ENCODE data around the gene THAP11.
"Not testable (repeated sequence)": the region's sequence is repeated elsewhere in the genome, so short reads cannot be mapped to it uniquely, and the experiment has no call there.

The THAP11 gene

DNA sequence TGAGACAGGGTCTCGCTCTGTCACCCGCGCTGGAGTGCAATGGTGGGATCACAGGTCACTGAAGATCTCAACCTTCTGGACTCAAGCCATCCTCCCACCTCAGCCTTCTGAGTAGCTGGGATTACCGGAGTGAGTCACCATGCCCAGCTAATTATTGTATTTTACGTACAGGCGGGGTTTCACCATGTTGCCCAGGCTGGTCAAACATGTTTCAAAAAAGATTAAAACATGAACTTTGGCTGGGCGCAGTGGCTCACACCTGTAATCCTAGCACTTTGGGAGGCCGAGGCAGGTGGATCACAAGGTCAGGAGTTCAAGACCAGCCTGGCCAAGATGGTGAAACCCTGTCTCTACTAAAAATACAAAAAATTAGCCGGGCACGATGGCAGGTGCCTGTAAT lies 4.9 kb upstream of the THAP11 start:
- not testable (repeated sequence) for DNase-seq

GRCh38 chr16:67837811-67838210 lies 4.3 kb upstream of the THAP11 start:
- no peak for DNase-seq

GRCh38 chr16:67841198-67841815 lies 813 bp upstream of the THAP11 start:
- DNase-seq = no peak

DNA sequence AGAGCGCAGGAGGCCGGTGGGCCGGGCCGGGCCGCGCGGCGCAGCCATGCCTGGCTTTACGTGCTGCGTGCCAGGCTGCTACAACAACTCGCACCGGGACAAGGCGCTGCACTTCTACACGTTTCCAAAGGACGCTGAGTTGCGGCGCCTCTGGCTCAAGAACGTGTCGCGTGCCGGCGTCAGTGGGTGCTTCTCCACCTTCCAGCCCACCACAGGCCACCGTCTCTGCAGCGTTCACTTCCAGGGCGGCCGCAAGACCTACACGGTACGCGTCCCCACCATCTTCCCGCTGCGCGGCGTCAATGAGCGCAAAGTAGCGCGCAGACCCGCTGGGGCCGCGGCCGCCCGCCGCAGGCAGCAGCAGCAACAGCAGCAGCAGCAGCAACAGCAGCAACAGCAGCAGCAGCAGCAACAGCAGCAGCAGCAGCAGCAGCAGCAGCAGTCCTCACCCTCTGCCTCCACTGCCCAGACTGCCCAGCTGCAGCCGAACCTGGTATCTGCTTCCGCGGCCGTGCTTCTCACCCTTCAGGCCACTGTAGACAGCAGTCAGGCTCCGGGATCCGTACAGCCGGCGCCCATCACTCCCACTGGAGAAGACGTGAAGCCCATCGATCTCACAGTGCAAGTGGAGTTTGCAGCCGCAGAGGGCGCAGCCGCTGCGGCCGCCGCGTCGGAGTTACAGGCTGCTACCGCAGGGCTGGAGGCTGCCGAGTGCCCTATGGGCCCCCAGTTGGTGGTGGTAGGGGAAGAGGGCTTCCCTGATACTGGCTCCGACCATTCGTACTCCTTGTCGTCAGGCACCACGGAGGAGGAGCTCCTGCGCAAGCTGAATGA lies 606 bp downstream of the THAP11 start:
- DNase-seq = peak; percentile 59 to 66

DNA sequence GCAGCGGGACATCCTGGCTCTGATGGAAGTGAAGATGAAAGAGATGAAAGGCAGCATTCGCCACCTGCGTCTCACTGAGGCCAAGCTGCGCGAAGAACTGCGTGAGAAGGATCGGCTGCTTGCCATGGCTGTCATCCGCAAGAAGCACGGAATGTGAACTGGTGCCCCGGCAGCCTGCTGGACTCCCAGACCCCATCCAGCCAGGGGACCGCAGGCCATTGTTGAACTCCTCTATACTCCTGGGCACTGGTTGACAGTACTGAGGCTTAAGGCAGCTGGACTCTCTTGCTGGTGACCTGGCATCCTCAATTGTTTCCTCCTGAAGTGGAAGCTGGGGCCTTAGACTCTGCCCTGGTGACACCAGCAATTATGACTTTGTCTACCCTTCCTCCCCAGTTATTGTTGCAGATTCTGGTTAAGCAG lies 1.2 kb downstream of the THAP11 start:
- DNase-seq = no peak

DNA sequence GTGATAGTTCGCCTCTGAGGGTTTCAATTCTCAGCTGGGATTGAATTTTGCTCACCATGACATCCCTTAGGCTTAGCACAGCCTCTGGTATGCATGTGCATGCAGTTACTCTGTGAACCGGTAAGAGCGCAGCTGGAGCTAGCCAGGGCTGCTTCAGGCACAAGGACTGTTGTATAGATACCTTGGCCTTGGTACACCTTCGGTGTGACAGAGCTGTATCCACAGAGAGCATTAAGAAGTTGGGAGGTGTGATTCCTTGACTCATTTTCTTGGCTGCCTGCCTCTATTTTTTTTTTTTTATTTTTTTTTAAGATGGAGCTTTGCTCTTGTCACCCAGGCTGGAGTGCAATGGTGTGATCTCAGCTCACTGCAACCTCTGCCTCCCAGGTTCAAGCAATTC lies 2.4 kb downstream of the THAP11 start:
- no peak for DNase-seq

GRCh38 chr16:67845291-67846062 lies 3.4 kb downstream of the THAP11 start:
- DNase-seq = no peak

DNA sequence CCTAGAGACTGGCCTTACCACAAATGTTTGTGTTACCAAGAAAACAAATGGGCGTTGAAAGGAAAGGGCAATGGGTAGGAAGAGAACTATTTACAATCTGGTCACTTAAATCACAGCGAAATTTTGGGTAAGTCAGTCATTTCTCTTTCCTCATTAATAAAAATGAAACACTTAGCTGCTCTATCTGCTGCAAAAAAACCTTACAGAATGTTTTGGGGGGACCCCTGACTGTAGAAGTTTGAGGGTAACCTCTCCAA lies 3.9 kb downstream of the THAP11 start:
- no peak for DNase-seq

DNA sequence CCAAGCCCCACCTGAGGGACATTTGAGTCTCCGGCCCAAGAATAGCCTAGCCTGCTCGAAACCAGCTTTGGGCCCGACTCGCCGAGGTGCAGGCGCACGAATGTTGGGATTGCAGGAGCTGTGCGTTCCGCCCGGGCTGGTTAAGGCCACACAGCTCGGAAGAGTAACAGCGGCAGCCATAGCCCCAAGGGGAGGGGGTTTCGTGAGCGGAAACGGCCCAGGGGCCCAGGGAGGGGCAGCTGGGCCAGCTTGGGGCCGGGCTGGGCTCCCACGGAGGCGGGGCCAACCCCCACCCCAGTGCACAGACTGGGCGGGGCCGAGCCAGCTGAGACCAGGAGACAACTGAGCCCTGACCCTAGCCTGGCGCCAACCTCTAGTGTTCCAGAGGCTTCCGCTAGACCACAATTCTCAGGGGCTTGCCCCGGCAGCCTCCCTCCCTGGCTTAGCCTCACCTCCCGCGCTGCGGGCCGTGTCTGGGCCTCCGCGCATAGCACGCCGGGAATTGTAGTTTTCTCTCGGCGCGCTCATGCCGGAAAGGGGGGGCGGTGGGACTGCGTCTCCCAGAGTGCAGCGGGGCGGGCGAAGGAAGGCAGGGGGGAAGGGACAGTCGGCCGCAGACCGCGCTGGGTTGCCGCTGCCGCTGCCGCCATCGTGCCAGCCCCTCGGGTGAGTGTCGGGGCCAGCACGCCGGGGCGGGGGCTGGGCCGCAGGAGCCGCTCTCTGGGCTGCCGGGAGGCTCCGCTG lies 4.4 kb downstream of the THAP11 start, which contains the start of gene NUTF2:
Gene NUTF2 (plus strand): TSS at position 614 of the 744 bp plus-strand sequence. CDS start 18,198 bp downstream, outside the sequence.
- DNase-seq = peak; percentile 94 to 96

- no peak for DNase-seq
Observed at GRCh38 chr16:67847064-67847861, 5.1 kb downstream of the THAP11 start, which contains the start of gene CENPT. Gene CENPT (minus strand): TSS chr16:67847693. CDS start chr16:67833859, 13,834 bp downstream.

GRCh38 chr16:67848118-67848517 lies 6.0 kb downstream of the THAP11 start:
- DNase-seq = no peak

- DNase-seq = no peak
Observed at GRCh38 chr16:67853670-67854069, 11.6 kb downstream of the THAP11 start.

DNA sequence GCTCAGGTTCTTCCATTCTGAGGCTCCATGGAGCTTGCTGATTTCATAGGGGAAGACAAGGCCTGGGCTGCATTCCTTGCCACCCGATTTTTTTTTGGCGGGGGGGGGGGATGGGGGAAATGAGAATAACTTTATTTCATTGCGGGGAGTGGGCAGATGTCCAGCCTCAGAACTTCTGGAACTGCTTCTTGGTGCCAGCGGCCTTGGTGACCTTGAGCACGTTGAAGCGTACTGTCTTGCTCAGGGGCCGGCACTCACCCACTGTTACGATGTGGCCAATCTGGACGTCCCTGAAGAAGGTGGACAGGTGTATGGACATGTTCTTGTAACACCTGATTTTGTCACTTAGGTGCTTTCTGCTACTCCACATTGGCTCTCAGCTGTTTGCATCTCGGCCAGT lies 13.7 kb downstream of the THAP11 start:
- DNase-seq = no peak

GRCh38 chr16:67856927-67857546 lies 14.9 kb downstream of the THAP11 start:
- no peak for DNase-seq

DNA sequence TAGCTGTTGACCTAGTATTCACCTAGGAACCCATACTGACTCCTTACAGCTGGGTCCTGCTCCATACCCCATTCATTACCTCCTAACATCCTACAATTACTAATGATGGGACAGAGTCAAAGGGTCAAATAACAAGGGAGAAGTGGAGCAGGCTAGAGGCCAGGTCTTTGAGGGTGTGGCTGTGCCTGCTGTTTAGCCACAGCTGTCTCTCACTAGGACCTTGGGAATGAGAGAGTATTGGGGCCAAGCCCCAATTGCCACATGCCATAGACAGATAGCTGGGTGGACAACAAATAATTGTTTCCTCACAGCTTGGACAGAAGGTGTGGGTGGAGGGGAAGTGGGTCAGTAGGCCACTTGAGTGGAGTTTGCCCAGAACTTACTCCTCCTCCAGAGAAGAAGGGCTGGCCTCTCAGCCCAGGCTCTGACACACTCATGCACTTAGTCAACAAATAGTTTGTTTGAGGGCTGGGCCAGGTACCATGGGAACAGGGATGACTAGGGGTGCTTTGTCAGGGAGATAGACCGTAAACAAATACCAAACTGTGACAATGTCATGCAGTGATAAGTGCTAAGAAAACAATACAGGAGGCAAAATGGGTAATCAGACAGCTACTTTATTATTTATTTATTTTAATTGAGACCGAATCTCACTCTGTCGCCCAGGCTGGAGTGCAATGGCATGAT lies 15.6 kb downstream of the THAP11 start:
- DNase-seq = peak; percentile 42 to 57

GRCh38 chr16:67858500-67858899 lies 16.4 kb downstream of the THAP11 start:
- DNase-seq = no peak

DNA sequence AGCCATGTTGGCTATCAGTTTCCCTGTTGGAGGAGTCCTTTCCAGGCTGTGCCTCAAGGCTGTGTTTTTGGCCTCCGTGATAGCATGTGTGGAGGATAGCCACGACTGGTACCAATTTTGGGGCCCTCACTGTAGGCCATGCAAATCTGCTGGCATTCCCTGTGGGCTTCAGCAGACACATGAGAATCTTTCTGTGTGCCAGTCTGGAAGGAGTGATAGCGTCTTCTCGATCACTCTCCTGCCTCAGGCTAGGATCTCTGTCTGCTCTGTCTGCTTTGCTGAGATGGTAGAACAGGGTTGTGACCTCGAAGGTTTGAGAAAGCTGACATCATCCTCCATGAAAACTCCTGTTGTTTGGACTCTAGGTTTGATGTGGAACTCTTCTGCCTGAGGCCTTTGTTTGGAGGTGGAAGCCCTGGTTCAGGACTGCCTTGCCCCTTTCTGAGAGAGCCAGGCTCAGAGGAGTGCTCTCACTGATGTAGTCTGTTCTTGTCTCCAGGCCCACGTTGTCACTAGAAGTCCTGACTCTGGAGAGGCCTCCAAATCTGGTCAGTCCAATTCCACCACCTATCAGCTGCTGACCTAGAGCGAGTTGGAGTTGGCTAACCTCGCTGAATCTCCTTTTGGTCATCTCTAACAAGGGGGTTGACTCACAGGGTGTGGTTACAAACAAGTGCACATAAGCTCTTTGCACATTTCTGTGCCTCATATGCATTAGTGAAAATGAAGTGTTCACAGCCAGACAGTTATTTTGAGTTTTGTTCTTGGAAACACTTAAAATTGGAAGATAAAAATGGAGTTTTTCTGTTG lies 18.7 kb downstream of the THAP11 start:
- DNase-seq = no peak

DNA sequence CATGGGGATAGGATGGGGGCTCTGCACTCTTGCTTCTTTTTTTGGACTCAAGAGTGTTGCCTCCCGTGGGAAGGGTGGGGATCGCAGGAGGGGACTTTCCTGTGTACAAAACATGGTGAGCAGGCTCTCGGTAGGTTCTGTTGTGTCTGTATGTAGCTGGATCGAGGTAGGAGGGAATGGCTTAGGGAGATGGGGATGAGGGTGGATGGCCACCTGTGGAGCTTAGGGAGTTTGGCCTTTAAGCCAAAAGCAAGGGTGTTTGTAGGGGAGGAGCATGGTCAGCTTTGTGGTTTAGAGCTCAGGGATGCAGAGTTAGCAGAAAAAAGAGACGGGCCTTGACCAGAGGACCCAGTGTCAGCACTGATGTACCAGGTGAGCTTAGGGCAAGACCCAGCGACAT lies 19.8 kb downstream of the THAP11 start:
- DNase-seq = no peak

DNA sequence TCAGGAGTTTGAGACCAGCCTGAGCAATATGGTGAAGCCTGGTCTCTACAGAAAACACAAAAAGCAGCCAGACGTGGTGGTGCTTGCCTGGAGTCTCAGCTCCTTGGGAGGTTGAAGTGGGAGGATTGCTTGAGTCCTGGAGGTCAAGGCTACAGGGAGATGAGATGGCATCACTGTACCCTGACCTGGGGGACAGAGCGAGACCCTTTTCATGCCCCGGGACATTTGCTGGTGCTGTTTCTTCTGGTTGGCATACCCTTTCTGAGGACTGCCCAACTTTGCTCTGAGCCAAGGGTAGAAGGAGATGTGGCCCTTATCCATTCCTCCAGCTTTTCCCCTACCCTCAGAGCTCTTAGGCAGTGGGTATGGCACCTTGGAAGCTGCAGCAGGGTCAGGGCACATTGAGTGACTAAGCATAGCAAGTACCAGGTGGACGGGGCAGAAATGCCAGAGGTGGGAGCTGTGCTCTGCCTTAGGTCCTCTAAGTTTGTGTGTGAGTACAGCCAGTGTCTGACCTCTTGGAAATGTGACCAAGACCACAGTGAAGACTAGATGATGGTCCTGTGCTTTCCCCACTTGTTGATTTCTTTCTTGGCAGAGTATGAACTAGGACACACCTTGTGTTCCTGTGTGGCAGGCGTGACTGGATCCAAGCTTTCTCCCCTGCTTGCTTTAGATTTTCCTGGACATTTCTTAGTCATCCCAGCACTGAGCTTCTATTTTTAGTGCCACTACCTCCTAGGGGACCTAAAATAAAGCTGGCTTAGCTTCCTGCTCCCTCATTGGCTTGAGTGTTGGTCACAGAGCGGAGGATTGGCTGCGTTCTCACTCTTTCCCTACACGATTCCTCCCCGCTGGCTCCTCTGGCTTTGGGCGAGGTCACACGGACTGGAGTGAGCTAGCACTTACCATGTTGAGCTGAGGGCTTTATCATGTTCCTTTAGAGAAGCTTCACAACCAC lies 20.8 kb downstream of the THAP11 start:
- no peak for DNase-seq
